Thyroid gland (tissue), 4 donors: ENCODE data around the gene KCP. TPM values are rescaled to one million over a fixed set of nuclear protein-coding genes. Genes with fewer than 3 reads are reported as not detected.

ENCODE experiments used
- DNase-seq, 2 donors: peaks; one replicate each; pipeline ENCODE4 v3.0.0-alpha.2; 2019
- H3K27ac ChIP-seq, 3 donors: fragments of 200-600 bp; sonication (generic); 1 replicate in 2 of 3; 2 replicates in 1 of 3; pipeline ENCODE4 v1.5.1; 2016 to 2019; ENCODE audit warnings: mild to moderate bottlenecking in 1 of 3, moderate library complexity in 1 of 3
- H3K27me3 ChIP-seq: fragments of 200-600 bp; sonication (generic); one replicate; pipeline ENCODE4 v1.5.1; 2019
- H3K36me3 ChIP-seq, 2 donors: fragments of 200-600 bp; sonication (generic); one replicate each; pipeline ENCODE4 v1.5.1; 2016 to 2019
- H3K4me1 ChIP-seq, 2 donors: fragments of 200-600 bp; sonication (generic); one replicate each; pipeline ENCODE4 v1.5.1; 2017 to 2019
- H3K4me3 ChIP-seq, 3 donors: fragments of 200-600 bp; sonication (generic); replicated peaks in 1 of 3; 1 replicate in 2 of 3; 2 replicates in 1 of 3; pipeline ENCODE4 v1.5.1; 2016; ENCODE audit warnings: mild to moderate bottlenecking in 1 of 3
- H3K9me3 ChIP-seq: fragments of 200-600 bp; sonication (generic); one replicate; pipeline ENCODE4 v1.5.1; 2017
- POLR2A ChIP-seq, 2 donors: fragments of 450-650 bp; IDR thresholded peaks; one replicate each; pipeline ENCODE4 v1.6.1; 2017; ENCODE audit warnings: antibody characterized with exemption in 2 of 2, mild to moderate bottlenecking in 2 of 2, moderate library complexity in 1 of 2
- WGBS, 2 donors: methylation state at CpG; one replicate each; pipeline ENCODE4 v1.1.5; 2017; 5-methylcytosine and 5-hydroxymethylcytosine counted together
- intact Hi-C: fragments of 100-400 bp; cut with DNase I; formaldehyde crosslinking; loops from one replicate; pipeline ENCODE4 v1.15.1; 2023
- total RNA-seq, 4 donors: library from RNA; depleted of rRNA; stranded (reverse); fragments of >200 nt; gene quantifications; one replicate each; pipeline ENCODE4 v1.2.3, GENCODE V29; 2016
- TF ChIP-seq, protein P1 (sequence below), 6 experiments: fragments of 200-600 bp in 3 of 6; fragments of 450-650 bp in 3 of 6; sonication (generic) in 3 of 6; IDR thresholded peaks; one replicate each; pipeline ENCODE4 v1.5.1; 2016 to 2019; ENCODE audit warnings: antibody characterized with exemption in 6 of 6, mild to moderate bottlenecking in 2 of 6, inconsistent platforms in 1 of 6, moderate library complexity in 1 of 6

The KCP gene
- total RNA-seq, 4 donors from 2014 or later, result 0.27 to 0.93 (median 0.61) TPM

DNA sequence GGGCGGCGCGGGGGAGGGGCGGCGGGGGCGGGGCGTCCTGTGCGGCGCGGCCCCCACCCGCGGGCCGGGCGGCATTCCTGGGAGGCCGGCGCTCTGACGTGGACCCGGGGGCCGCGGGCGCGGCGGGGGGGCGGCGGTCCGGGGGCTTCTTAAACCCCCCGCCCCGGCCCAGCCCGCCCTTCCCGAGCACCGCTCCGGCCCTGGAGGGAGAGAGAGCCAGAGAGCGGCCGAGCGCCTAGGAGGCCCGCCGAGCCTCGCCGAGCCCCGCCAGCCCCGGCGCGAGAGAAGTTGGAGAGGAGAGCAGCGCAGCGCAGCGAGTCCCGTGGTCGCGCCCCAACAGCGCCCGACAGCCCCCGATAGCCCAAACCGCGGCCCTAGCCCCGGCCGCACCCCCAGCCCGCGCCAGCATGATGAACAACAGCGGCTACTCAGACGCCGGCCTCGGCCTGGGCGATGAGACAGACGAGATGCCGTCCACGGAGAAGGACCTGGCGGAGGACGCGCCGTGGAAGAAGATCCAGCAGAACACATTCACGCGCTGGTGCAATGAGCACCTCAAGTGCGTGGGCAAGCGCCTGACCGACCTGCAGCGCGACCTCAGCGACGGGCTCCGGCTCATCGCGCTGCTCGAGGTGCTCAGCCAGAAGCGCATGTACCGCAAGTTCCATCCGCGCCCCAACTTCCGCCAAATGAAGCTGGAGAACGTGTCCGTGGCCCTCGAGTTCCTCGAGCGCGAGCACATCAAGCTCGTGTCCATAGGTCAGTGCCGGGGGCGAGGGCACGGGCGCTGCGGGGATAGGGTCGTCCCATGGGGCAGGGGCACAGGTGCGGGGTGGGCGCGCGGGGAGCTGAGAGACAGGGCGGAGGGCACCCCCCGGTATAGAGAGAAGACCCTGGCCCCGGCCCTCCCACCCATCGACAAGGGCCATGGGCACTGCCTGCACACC, 80.0 kb downstream of the KCP start, which contains the start of gene FLNC:
TSS of gene FLNC (plus strand) at position 176 of the 947 bp plus-strand sequence. CDS start at position 408, 232 bp downstream.
- Histone ChIP-seq H3K36me3 (no peaks in the 10 kb centered on the region), H3K4me3 (peak within 1 kb of the TSS; percentile 10 to 40 (median 26)), H3K9me3 (no peaks in the 10 kb centered on the region), H3K27ac (peak within 1 kb of the TSS in 2 of 3 donors; percentile 25 to 54), H3K4me1 (peaks cover 0 to 37% of the 10 kb centered on the region in 2 donors), H3K27me3 (no peaks in the 10 kb centered on the region)
- DNase-seq, result peak; percentile 41 to 44
- TF ChIP-seq, protein P1, sequence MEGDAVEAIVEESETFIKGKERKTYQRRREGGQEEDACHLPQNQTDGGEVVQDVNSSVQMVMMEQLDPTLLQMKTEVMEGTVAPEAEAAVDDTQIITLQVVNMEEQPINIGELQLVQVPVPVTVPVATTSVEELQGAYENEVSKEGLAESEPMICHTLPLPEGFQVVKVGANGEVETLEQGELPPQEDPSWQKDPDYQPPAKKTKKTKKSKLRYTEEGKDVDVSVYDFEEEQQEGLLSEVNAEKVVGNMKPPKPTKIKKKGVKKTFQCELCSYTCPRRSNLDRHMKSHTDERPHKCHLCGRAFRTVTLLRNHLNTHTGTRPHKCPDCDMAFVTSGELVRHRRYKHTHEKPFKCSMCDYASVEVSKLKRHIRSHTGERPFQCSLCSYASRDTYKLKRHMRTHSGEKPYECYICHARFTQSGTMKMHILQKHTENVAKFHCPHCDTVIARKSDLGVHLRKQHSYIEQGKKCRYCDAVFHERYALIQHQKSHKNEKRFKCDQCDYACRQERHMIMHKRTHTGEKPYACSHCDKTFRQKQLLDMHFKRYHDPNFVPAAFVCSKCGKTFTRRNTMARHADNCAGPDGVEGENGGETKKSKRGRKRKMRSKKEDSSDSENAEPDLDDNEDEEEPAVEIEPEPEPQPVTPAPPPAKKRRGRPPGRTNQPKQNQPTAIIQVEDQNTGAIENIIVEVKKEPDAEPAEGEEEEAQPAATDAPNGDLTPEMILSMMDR (IDR thresholded peaks at IDR 0.05), result no peak
- no peak for TF ChIP-seq POLR2A (IDR thresholded peaks at IDR 0.05)
- WGBS, 2 donors, result 5 to 17% methylated on average over 13 to 15 of the region's 109 CpGs
- intact Hi-C loops, result no loop called here

DNA sequence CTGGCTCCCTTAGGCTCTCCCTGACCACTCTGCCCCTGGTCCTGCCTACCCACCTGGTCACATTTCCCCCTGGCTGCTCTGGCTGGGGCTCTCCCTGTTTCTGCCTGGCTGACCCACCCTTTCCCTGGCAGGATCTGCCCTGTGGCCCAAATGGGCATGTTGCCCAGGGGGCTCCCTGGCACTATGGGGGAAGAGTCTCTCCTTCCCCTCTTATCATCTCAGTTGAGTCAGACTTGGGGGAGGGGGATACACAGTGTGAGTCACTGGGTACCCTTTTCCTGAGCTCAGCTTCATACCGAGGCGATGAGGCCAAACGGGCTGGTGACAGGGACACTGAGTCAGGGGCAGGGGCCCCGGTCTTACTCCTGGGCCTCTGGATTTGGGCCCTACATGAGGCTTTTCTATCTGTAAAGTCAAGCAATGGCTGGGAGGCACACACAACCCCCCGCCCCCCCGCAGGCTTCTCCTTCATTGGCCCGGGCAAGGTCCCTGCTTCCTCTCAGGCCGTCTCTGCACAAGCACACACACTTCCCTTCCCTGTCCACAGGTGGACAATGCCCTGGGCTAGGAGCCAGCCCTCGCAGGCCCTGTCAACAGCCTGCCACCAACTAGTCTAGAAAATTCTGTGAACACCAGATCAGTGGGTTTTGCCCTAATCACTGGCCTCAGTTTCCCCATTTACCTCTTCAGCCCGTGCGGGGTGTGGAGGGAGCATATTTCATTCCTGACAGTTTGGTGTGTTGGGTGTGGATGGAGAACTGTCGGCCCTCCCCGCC, 80.9 kb downstream of the KCP start:
- DNase-seq, result peak; percentile 37 to 39
- peak overlapping the region in 1 of 3 donors; percentile 7 for H3K4me3 ChIP-seq
- H3K27ac ChIP-seq, result no peak overlapping the region
- 23 to 45% methylated on average over 9 to 10 of the region's 13 CpGs for WGBS, 2 donors
- intact Hi-C loops, result no loop called here
- H3K4me1 ChIP-seq, result peaks cover 0 to 37% of the 10 kb centered on the region in 2 donors
- H3K27me3 ChIP-seq, result no peaks in the 10 kb centered on the region
- no peaks in the 10 kb centered on the region for H3K36me3 ChIP-seq
- no peaks in the 10 kb centered on the region for H3K9me3 ChIP-seq
- TF ChIP-seq, protein P1 (IDR thresholded peaks at IDR 0.05), result no peak
- no peak for TF ChIP-seq POLR2A (IDR thresholded peaks at IDR 0.05)

DNA sequence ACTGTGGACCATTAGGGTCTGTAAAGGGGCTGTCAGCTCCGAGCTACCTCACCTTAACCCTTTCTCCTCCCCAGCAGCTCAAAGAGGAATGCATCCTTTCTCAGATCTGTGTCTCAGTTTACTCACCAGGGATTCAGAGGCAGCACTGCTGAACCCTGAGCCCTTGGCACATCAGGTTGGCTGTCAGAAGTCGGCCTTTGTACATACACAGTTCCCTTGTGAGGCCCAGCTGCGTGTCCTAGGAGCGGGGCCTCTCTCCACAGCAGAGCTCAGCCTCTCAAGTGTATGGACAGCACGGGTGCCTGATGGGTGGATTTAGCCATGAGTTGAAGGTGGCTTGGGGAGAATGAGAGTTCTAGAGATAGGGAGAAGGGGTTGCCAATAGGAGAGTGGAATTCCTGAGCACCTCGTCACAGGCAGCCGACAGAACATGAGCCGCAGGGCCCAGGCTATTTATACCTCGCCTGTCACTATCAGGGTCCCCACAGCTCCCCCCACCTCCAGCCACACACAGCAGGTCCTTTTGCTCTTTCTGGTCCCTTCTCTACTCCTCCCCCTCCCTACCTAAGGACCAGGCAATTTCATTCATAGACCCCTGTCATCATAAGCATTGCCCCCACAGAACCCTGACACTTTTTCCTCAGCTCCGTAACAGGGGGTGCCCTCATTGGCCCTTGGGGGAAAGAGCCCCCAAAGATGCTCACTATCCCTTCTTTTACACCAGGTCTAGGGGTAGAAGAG, 82.4 kb downstream of the KCP start:
- no peak overlapping the region for H3K27ac ChIP-seq
- intact Hi-C loops, result no loop called here
- no peak for DNase-seq
- no peaks in the 10 kb centered on the region for H3K9me3 ChIP-seq
- TF ChIP-seq, protein P1 (IDR thresholded peaks at IDR 0.05), result no peak
- no peak for TF ChIP-seq POLR2A (IDR thresholded peaks at IDR 0.05)
- peaks cover 0 to 34% of the 10 kb centered on the region in 2 donors for H3K4me1 ChIP-seq
- no peaks in the 10 kb centered on the region for H3K36me3 ChIP-seq
- 75 to 76% methylated on average over 10 of the region's 10 CpGs for WGBS, 2 donors
- H3K4me3 ChIP-seq, result no peak overlapping the region
- H3K27me3 ChIP-seq, result no peaks in the 10 kb centered on the region

DNA sequence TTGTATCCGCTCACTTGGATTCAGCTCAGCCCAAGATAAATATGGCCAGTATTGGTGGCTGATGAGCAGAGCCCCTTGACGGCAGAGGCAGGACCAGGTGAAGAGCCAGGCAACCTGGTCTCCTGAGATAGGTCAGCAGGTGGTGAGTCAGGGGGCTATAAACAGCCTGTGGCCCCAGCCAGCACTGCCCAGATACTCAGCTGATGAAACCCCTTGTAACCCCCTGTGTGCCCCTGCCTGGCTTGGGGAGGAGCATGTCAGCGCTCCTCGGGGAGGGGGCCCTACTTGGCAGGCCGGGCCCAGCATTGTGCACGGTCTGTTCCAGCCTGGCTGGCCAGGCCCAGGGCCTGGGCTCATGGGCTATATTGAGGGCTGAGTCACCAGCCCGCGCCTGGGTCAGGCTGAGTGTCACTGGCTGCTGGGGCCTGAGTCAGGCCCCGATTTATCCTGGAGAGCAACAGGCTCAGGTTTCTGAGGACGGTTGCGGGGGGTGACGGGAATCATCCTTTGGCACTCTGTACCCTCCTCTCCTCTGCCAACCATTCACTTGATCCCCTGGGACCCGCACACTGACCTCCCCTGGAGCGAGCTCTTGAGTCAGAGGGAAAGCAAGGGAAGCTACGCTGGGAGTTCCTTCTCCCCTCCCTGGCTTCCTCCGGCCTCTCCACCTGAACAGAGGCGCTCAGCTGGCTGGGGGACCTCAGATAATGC, 83.1 kb downstream of the KCP start:
- 79 to 84% methylated on average over 12 to 14 of the region's 17 CpGs for WGBS, 2 donors
- DNase-seq, result no peak
- intact Hi-C loops, result no loop called here
- H3K27ac ChIP-seq, result no peak overlapping the region
- no peak overlapping the region for H3K4me3 ChIP-seq
- TF ChIP-seq, protein P1 (IDR thresholded peaks at IDR 0.05), result no peak
- TF ChIP-seq POLR2A (IDR thresholded peaks at IDR 0.05), result no peak
- H3K9me3 ChIP-seq, result no peaks in the 10 kb centered on the region
- peaks cover 0 to 26% of the 10 kb centered on the region in 2 donors for H3K4me1 ChIP-seq
- H3K36me3 ChIP-seq, result no peaks in the 10 kb centered on the region
- no peaks in the 10 kb centered on the region for H3K27me3 ChIP-seq
